GM21786 (cell line): Measurements from ENCODE around the gene RAG1.
"Not testable (repeated sequence)": the region's sequence is repeated elsewhere in the genome, so short reads cannot be mapped to it uniquely, and the experiment has no call there.

Source experiments
- ATAC-seq: cut with Tn5 transposase; IDR thresholded peaks from one replicate; pipeline ENCODE4 v1.9.1; 2021; ENCODE audit not compliant: unreplicated experiment

The RAG1 gene

DNA sequence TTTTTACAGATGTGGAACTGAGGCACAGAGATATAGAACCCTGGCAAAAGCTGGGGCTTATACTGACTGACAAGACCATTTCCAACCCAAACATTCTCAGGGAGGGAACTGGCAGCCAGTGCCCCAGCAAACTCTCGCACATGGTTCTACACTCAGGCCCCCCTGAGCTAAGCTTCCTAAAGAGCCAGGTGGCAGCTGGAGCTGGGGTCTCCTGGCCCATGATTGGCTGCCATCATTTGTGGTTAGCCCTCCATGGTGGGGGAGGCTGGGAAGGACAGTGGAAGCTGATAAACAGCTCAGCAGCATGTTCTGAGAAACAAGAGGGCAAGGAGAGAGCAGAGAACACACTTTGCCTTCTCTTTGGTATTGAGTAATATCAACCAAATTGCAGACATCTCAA lies at the start of gene RAG1:
Gene RAG1, plus strand, starts transcription at position 314 of the 400 bp plus-strand sequence. CDS start 5,298 bp downstream, outside the sequence.
- no peak for ATAC-seq

DNA sequence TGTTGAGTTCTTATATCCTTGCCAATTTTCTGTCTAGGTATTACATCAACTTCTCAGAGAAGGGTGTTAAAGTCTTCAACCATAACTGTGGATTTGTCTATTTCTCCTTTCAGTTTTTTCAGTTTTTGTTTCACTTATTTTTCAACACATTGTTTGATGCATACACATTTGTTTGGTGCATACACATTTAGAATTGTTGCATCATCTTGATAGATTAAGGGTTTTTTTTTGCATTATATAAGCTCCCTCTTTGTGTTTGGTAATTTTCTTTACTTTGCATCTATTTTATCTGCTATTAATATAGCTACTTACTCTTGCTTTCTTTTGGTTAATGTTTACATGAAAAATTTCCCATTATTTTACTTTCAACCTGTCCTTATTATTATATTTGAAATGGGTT lies 37.0 kb upstream of the RAG1 start:
- ATAC-seq: no peak

DNA sequence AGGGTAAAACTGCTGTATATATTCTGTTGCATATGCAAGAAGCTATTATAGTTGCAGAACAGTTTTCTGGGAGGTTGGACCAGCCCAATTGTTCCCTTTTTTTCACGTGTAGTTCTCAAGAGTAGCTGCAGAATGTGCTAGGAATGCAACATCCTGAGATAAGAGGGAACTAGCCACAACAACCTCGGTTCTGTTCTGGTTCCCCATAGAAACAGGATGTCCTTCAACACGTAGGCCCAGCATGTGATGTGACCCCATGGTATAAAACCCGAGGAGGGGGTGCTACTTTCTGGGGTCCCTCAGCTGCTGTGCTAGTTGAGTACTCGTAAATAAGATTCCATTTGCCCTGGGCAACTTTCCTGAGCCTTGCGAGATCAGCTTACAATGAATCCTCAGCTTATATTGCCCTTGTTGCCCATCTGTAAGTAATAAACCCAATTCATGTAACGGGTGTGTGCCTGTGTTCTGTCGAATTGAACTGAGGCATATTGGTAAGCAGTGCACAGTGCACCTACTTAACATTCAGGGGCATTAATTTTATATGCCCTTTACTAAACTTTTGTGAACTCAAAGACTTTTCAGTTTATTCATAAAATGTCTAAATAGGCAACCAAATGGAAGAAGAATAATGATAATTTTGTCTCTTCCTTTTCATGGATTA lies 34.7 kb upstream of the RAG1 start:
- no peak for ATAC-seq

DNA sequence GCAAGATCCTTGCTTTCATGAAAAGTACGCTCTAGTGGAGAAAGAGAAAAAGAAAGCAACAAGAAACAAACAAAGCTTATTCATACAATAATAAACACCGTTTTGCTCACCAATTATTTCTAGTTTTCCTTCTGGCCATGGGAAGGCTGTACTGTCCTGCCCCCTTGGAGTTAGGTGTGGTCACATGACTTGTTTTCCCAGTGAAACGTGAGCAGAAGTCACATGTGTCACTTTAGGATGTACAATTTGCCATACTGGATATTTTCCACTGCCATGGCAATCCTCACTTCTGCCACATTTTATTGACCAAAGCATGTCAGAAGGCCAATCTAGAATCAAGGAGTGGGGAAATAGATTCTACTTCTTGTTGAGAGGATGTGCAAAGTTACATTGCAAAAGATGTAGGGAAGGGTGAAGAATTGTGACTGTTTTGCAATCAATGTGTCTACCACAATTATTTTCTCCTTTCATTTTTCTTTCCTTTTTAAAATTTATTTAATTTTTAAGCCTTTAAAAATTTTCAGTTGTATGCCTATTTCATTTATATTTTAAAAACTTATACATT lies 33.4 kb upstream of the RAG1 start:
- no peak for ATAC-seq

DNA sequence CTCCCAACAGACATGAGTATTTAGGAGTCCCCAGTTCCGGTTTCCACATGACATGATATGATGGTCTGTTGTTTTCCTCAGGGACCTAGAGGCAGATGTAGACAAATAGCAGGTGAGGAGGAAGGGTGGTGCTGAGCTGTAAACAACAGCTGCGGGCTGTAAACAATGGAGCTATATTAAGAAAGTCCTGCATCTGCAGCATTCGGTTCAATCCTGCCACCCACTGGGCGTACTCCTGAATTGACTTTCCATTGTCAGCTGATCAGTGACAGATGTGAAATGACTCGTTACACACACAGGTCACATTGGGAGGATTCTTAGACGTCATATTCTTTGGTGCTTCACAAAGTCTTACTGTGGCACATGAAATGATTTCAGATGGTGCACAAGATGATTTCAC lies 26.8 kb upstream of the RAG1 start:
- ATAC-seq: peak; percentile 98

DNA sequence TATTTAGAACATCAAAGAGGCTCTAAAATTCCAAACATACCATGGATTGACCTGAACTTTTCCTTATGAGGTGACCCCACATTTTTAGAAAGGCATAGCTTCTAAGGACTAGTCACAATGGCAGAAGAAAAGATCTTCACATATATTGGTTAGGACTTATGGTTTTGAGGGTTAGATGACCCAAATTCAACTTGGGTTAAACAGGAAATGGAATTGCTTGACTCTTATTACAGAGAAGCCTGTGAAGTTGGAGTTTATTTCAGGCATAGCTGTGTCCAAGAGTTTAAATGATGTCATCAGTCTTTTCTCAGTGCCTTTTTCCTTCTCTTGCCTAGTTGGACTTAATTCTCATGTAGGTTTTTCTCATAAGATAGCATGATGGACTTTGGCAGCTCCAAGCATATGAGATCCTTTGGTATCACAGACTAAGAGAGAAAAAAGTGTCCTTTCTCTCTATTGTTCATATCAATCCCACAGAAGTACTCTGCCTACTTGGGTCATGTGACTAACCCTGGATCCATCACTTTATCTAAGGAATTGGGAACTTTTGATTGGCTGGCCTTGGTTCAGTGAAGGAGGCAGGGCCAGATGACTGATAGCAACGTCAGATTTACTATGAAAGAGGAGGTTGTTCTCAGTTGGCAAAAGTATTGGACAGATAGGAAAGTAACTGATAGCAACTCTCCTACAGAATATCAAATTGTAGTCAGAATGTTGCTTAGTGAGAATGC lies 17.3 kb upstream of the RAG1 start:
- ATAC-seq: no peak

DNA sequence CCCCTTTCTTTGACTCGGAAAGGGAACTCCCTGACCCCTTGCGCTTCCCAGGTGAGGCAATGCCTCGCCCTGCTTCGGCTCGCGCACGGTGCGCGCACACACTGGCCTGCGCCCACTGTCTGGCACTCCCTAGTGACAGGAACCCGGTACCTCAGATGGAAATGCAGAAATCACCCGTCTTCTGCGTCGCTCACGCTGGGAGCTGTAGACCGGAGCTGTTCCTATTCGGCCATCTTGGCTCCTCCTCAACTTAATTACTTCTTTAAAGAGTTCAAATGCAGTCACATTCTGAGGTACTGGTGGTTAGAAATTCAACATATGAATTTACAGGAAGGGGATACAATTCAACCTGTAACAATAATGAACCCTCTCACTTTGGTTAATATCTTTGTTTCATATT lies 10.4 kb upstream of the RAG1 start:
- not testable (repeated sequence) for ATAC-seq

DNA sequence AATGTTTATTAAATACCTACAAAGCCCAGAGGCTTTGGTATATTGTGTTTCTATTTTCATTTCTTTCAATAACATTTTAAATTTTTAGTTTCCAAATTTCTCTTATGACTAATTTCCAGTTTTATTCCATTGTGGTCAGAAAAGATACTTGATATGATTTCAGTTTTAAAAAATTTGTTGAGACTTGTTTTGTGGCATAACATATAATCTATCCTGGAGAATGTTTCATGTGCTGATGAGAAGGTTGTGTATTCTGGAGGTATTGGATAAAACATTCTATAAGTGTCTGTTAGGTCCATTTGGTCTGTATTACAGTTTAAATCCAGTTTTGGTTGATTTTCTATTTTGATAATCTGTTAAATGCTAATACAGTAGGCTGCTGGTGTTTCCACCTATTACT lies 9.8 kb upstream of the RAG1 start:
- ATAC-seq: no peak

DNA sequence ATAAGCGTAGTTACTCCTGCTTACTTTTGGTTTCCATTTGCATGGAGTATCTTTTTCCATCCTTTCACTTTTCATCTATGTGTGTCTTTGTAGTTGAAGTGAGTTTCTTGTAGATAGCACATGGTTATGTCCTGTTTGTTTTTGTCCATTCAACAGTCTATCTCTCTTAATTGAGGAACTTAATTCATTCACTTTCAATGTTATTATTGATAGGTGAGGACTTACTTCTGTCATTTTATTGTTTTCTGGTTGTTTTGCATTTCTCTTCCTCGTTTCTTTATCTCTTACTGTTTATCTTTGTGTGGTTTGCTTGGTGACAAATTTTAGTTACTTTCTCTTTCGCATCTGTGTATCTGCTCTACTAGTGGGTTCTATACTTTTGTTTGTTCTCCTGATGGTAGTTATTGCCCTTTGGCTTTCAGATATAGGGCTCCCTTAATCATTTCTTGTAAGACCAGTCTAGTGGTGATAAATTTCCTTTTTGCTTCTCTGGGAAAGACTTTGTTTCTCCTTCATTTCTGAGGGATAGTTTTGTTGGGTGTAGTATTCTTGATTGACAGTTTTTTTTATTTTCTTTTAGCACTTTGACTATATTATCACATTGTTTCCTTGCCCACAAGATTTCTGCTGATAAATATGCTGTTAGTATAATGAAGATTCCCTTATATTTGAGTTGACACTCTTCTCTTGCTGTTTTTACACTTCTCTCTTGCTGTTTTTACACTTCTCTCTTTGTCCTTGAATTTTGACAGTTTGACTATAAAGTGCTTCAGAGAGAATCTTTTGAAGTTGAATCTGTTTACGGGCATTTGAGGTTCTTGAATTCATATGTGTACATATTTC lies 9.0 kb upstream of the RAG1 start:
- ATAC-seq: peak; percentile 96

DNA sequence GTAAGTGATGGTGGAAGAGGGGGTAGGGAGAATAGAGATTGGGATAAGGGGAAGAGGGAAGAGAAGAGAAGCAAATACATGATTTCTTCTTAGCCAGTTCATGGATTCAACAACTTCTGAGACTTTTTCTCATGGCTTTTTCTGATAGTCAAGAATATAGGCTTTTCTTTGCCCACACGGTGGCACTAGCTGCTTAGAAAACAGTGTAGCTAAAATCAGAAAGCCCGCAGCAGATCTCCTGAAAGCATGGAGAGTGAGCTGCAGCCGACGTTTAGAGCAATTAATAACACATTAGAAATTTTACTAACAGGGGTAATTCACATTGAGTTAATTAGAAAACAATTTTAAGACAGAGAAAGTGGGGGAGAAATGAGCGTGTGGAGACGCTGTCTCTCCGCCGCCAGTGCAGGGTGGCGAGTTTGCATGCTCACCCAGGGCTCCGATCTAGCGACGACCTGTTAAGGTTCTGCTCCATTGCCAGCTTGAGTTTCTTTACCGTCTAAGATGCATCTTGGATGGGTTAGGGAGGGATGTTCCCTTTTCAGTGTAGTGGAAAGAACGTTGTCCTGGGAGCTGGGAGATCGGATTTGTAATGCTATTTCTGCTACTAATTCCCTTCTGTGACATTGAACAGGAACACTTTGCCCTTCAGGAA lies 3.3 kb upstream of the RAG1 start:
- no peak for ATAC-seq

DNA sequence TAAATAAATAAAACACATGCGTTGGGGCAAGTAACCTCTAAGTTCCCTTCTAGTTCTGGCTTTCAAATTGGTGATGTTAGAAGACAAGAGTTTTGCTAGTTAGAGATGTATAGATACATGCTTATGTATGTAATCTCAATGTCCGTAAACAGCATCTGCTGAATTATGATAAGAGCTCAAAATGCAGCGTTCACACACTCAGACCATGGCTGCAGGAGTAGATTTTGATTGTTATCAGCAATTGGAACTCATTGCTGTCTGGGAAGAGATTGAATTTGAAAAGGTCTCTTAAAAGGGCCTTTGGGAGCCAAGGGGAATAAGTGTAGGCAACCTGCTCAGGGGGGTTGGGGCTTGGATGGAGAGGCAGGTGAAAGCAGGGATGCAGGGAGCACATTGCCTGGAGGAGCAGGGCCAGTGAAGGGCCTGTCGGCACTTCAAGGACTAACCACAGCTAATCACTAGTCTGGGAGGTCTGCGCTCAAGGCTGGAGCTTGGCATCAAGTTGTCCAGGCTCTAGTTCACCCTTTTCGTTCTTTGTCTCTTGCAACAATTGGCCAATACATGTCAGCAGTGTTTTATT lies 2.7 kb upstream of the RAG1 start:
- no peak for ATAC-seq

DNA sequence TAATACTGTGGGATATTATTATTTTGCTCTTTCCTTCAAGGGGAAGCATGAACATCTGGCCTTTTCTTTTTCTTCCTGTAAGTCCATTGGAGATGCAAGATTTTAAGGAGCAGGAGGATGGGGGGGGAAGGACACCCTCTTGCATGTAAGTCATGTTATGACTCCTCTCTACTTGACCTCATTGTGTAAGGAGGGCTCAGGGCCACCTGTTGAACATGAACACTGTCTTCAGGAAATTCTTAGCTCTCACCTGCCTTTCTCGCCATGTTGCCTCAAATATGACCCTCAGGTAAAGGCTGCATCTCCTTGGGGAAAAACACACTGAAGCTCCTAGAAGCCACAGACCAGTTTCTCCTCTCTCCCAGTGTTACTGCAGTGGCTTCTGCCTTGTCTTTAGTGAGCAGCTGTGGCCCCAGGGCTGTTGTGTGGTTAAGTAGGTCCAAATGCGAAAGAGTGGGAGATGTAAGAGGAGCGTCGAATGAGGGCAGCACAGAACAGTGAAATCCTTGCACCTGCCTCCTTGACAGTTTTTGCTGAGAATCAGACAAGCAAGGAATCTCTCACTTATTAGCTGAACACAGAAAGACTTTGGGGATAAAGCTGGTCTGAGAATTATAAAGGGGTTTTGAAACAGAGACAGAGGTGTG lies 1.3 kb upstream of the RAG1 start:
- ATAC-seq: no peak

DNA sequence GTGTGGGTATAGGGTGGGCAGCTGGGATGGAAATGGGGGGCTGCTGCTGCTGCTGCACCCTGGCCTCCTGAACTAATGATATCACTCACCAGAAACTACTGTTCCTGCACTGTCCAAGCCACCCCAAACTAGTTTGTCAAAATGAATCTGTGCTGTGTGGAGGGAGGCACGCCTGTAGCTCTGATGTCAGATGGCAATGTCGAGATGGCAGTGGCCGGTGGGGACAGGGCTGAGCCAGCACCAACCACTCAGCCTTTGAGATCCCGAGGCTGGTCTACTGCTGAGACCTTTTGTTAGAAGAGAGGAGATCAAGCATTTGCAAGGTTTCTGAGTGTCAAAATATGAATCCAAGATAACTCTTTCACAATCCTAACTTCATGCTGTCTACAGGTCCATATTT lies 1.3 kb downstream of the RAG1 start:
- no peak for ATAC-seq

DNA sequence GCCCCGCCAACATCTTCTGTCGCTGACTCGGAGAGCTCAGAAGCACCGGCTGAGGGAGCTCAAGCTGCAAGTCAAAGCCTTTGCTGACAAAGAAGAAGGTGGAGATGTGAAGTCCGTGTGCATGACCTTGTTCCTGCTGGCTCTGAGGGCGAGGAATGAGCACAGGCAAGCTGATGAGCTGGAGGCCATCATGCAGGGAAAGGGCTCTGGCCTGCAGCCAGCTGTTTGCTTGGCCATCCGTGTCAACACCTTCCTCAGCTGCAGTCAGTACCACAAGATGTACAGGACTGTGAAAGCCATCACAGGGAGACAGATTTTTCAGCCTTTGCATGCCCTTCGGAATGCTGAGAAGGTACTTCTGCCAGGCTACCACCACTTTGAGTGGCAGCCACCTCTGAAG lies 6.7 kb downstream of the RAG1 start:
- no peak for ATAC-seq

DNA sequence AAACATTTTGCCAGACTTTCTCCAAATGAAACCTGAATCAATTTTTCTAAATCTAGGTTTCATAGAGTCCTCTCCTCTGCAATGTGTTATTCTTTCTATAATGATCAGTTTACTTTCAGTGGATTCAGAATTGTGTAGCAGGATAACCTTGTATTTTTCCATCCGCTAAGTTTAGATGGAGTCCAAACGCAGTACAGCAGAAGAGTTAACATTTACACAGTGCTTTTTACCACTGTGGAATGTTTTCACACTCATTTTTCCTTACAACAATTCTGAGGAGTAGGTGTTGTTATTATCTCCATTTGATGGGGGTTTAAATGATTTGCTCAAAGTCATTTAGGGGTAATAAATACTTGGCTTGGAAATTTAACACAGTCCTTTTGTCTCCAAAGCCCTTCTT lies 9.6 kb downstream of the RAG1 start:
- no peak for ATAC-seq

DNA sequence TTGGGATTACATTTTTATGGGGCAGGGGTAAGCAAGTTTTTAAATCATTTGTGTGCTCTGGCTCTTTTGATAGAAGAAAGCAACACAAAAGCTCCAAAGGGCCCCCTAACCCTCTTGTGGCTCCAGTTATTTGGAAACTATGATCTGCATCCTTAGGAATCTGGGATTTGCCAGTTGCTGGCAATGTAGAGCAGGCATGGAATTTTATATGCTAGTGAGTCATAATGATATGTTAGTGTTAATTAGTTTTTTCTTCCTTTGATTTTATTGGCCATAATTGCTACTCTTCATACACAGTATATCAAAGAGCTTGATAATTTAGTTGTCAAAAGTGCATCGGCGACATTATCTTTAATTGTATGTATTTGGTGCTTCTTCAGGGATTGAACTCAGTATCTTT lies 10.1 kb downstream of the RAG1 start:
- no peak for ATAC-seq

DNA sequence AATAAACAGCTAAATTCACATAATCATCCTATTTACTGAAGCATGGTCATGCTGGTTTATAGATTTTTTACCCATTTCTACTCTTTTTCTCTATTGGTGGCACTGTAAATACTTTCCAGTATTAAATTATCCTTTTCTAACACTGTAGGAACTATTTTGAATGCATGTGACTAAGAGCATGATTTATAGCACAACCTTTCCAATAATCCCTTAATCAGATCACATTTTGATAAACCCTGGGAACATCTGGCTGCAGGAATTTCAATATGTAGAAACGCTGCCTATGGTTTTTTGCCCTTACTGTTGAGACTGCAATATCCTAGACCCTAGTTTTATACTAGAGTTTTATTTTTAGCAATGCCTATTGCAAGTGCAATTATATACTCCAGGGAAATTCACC lies 10.7 kb downstream of the RAG1 start:
- ATAC-seq: no peak

DNA sequence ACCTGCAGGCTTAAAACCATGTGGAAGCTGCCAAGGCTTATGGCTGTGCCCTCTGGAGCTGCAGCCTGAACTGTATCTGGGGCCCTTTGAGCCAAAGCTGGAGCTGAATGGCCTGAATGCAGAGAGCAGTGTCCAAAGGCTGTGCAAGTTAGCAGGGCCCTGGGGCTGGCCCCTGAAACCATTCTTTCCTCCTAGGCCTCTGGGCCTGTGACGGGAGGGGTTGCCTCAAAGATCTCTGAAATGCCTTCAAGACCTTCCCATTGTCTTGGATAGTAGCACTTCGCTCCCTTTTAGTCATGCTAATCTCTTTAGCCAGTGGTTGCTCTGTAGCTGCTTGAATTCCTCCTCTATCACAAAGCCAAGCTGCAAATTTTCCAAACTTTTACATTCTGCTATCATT lies 13.7 kb downstream of the RAG1 start:
- ATAC-seq: no peak

DNA sequence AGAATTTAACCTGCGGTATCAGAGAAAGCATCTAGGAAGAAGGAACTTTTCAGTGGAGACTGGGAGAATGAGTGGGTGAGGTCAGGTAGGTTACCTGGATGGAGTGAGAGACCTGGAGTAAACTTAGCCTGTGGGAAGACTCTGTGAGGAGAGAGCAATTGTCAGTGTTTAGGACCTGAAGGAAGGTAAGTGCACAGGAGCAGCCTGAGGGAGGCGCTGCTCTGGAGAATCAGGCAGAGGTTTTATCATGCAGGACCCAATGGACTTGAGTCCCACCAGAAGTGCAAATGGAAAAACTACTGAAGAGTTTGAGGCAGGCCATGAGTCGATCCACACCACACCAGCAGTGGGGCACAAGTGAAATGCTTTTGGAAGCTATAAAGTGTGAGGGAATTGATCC lies 15.9 kb downstream of the RAG1 start:
- ATAC-seq: no peak

DNA sequence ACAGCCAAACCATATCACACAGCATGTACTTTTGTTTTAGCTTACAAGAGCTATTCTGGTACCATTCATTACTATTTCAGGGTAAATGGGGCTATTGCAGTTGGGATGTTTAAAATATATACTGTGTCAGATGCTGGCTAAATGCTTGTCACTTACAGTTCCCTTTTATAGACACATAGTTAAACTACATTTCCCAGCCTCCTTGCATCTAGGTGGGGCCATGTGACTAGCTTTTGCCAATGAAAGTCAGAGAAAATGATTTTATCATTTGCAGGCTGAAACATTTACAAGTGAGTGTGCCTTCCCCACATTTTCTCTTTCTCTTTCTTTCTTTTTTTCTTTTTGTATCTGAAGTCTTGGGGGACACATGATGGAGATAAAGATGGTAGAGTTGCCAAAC lies 18.7 kb downstream of the RAG1 start:
- ATAC-seq: peak; percentile 83
